Hepatocyte (in vitro differentiated cells): ENCODE results near the gene WAC. TPM values are rescaled to one million over a fixed set of nuclear protein-coding genes. Genes with fewer than 3 reads are reported as not detected.

Experiments
- DNase-seq: peaks from one replicate; pipeline ENCODE4 v3.0.0-alpha.2; 2016; ENCODE audit warnings: low spot score
- H2AFZ ChIP-seq: fragments of 200-600 bp; sonication (generic); 2 replicates; pipeline ENCODE4 v1.6.0; 2016; ENCODE audit warnings: antibody characterized with exemption, mild to moderate bottlenecking
- H3K27ac ChIP-seq: fragments of 200-600 bp; sonication (generic); 2 replicates; pipeline ENCODE4 v1.5.1; 2016; ENCODE audit warnings: mild to moderate bottlenecking
- H3K27me3 ChIP-seq: fragments of 200-600 bp; sonication (generic); 2 replicates; pipeline ENCODE4 v1.6.1; 2016
- H3K36me3 ChIP-seq: fragments of 200-600 bp; sonication (generic); replicated peaks from 2 replicates; pipeline ENCODE4 v1.5.1; 2016; ENCODE audit warnings: low read depth; ENCODE audit not compliant: insufficient read depth
- H3K4me1 ChIP-seq: fragments of 200-600 bp; sonication (generic); 2 replicates; pipeline ENCODE4 v1.5.1; 2016; ENCODE audit warnings: mild to moderate bottlenecking, moderate library complexity; ENCODE audit not compliant: insufficient read depth
- H3K4me2 ChIP-seq: fragments of 200-600 bp; sonication (generic); 2 replicates; pipeline ENCODE4 v1.6.0; 2016
- H3K4me3 ChIP-seq: fragments of 200-600 bp; sonication (generic); 2 replicates; pipeline ENCODE4 v1.5.1; 2016; ENCODE audit warnings: mild to moderate bottlenecking
- H3K79me2 ChIP-seq: fragments of 200-600 bp; sonication (generic); 2 replicates; pipeline ENCODE4 v1.6.0; 2017; ENCODE audit warnings: mild to moderate bottlenecking
- H3K9me2 ChIP-seq: fragments of 200-600 bp; sonication (generic); replicated peaks from 2 replicates; pipeline ENCODE4 v1.6.0; 2017; ENCODE audit warnings: mild to moderate bottlenecking; ENCODE audit not compliant: insufficient read depth
- H3K9me3 ChIP-seq: fragments of 200-600 bp; sonication (generic); 2 replicates; pipeline ENCODE4 v1.5.1; 2016; ENCODE audit warnings: low read depth, mild to moderate bottlenecking
- H4K20me1 ChIP-seq: fragments of 200-600 bp; sonication (generic); 2 replicates; pipeline ENCODE4 v1.6.0; 2016; ENCODE audit warnings: mild to moderate bottlenecking; ENCODE audit not compliant: insufficient read depth, poor library complexity, severe bottlenecking
- CTCF ChIP-seq: fragments of 200-600 bp; sonication (generic); IDR thresholded peaks from 2 replicates; pipeline ENCODE4 v1.5.1; 2016; ENCODE audit warnings: antibody characterized with exemption, mild to moderate bottlenecking; ENCODE audit not compliant: poor library complexity
- EZH2 ChIP-seq: fragments of 200-600 bp; sonication (generic); IDR thresholded peaks from 2 replicates; pipeline ENCODE4 v1.6.1; 2016; ENCODE audit warnings: antibody characterized with exemption, mild to moderate bottlenecking, borderline replicate concordance
- EZH2phosphoT487 ChIP-seq: fragments of 200-600 bp; sonication (generic); IDR thresholded peaks from one replicate; pipeline ENCODE4 v1.6.1; 2018; ENCODE audit warnings: antibody characterized with exemption, mild to moderate bottlenecking, low read depth, moderate library complexity; ENCODE audit not compliant: unreplicated experiment, severe bottlenecking
- WGBS: methylation state at CpG from one replicate; pipeline ENCODE4 v1.1.6; 2016; ENCODE audit warnings: low lambda C conversion rate; ENCODE audit errors: missing lambda C conversion rate; 5-methylcytosine and 5-hydroxymethylcytosine counted together
- polyA plus RNA-seq: library from polyadenylated mRNA; unstranded; fragments of >200 nt; fragmentation: Nextera tagmentation; extraction: Ambion mirVana; gene quantifications from 2 replicates; pipeline ENCODE4 v1.2.1, GENCODE V29; 2016
- total RNA-seq: library from RNA; depleted of rRNA; stranded (reverse); fragments of >200 nt; gene quantifications from 2 replicates; pipeline ENCODE4 v1.2.3, GENCODE V29; 2014

The WAC gene
- total and polyA plus RNA-seq, 2 experiments from 2014 or later: 59.4 to 94.6 TPM

GRCh38 chr10:28581916-28582315, 49.0 kb downstream of the WAC start:
- DNase-seq: no peak
- Histone ChIP-seq H3K36me3 (no peaks in the 10 kb centered on the region), H3K4me1 (peaks cover 4% of the 10 kb centered on the region), H3K27me3 (no peaks in the 10 kb centered on the region), H3K79me2 (peaks cover 100% of the 10 kb centered on the region), H3K9me2 (no peaks in the 10 kb centered on the region), H2AFZ (no peak overlapping the region), H3K4me3 (no peak overlapping the region), H3K9me3 (no peaks in the 10 kb centered on the region), H3K4me2 (no peak overlapping the region), H3K27ac (no peak overlapping the region), H4K20me1 (peaks cover 83% of the 10 kb centered on the region)
- 89% methylated on average over 2 of the region's 2 CpGs for WGBS
- TF ChIP-seq EZH2 (no peak), CTCF (no peak), EZH2phosphoT487 (no peak)

- 88% methylated on average over 6 of the region's 6 CpGs for WGBS
- Histone ChIP-seq H3K36me3 (no peaks in the 10 kb centered on the region), H4K20me1 (peaks cover 71% of the 10 kb centered on the region), H3K4me3 (no peak overlapping the region), H3K9me3 (no peaks in the 10 kb centered on the region), H3K9me2 (no peaks in the 10 kb centered on the region), H3K27ac (no peak overlapping the region), H3K4me1 (peaks cover 4% of the 10 kb centered on the region), H3K27me3 (no peaks in the 10 kb centered on the region), H3K79me2 (peaks cover 96% of the 10 kb centered on the region), H3K4me2 (no peak overlapping the region), H2AFZ (no peak overlapping the region)
- DNase-seq: no peak
- TF ChIP-seq CTCF: no peak
- TF ChIP-seq EZH2: no peak
- no peak for TF ChIP-seq EZH2phosphoT487
Measured at GRCh38 chr10:28585076-28585475, 52.2 kb downstream of the WAC start.

- 76% methylated on average over 4 of the region's 4 CpGs for WGBS
- H3K27me3 ChIP-seq: no peaks in the 10 kb centered on the region
- H3K4me2 ChIP-seq: no peak overlapping the region
- H3K4me1 ChIP-seq: no peaks in the 10 kb centered on the region
- H3K36me3 ChIP-seq: peaks cover 6% of the 10 kb centered on the region
- H3K9me2 ChIP-seq: no peaks in the 10 kb centered on the region
- peaks cover 96% of the 10 kb centered on the region for H3K79me2 ChIP-seq
- no peaks in the 10 kb centered on the region for H3K9me3 ChIP-seq
- peaks cover 61% of the 10 kb centered on the region for H4K20me1 ChIP-seq
- no peak for DNase-seq
- no peak overlapping the region for H3K27ac ChIP-seq
- no peak overlapping the region for H3K4me3 ChIP-seq
- TF ChIP-seq EZH2 (no peak), EZH2phosphoT487 (no peak), CTCF (no peak)
- no peak overlapping the region for H2AFZ ChIP-seq
Measured at GRCh38 chr10:28586176-28586575, 53.3 kb downstream of the WAC start.
